ENCODE results near the gene KCNA10. TPM values are rescaled to one million over a fixed set of nuclear protein-coding genes. Genes with fewer than 3 reads are reported as not detected.

KCNA10 gene
- total RNA-seq, 1 donor from 2014 or later: not detected

GRCh38 chr1:110495926-110496600, 22.9 kb downstream of the KCNA10 start:
- peak; percentile 47 for DNase-seq

- no peak for DNase-seq
These were observed 24.2 kb downstream of the KCNA10 start for GRCh38 chr1:110494522-110495406.

GRCh38 chr1:110494036-110494435, 24.9 kb downstream of the KCNA10 start:
- no peak for DNase-seq

- no peak for DNase-seq
These were observed 25.8 kb downstream of the KCNA10 start for GRCh38 chr1:110493059-110493699.

GRCh38 chr1:110492573-110492972, 26.4 kb downstream of the KCNA10 start:
- no peak for DNase-seq

GRCh38 chr1:110490791-110491451, 28.1 kb downstream of the KCNA10 start:
- DNase-seq: peak; percentile 52

- DNase-seq: no peak
These were observed 28.9 kb downstream of the KCNA10 start for GRCh38 chr1:110489973-110490542.

- DNase-seq: no peak
These were observed 29.6 kb downstream of the KCNA10 start for GRCh38 chr1:110489406-110489805.

GRCh38 chr1:110488867-110489266, 30.1 kb downstream of the KCNA10 start:
- DNase-seq: no peak

GRCh38 chr1:110488161-110488560, 30.8 kb downstream of the KCNA10 start:
- DNase-seq: no peak

- DNase-seq: no peak
These were observed 31.2 kb downstream of the KCNA10 start for GRCh38 chr1:110487726-110488125.

- no peak for DNase-seq
These were observed 33.2 kb downstream of the KCNA10 start for GRCh38 chr1:110485725-110486124.

- DNase-seq: no peak
These were observed 34.2 kb downstream of the KCNA10 start for GRCh38 chr1:110484801-110485200.

GRCh38 chr1:110483308-110483685, 35.7 kb downstream of the KCNA10 start:
- DNase-seq: peak; percentile 41

GRCh38 chr1:110482662-110483307, 36.2 kb downstream of the KCNA10 start:
- DNase-seq: no peak

- DNase-seq: no peak
These were observed 36.9 kb downstream of the KCNA10 start for GRCh38 chr1:110481968-110482623.

- DNase-seq: no peak
These were observed 38.4 kb downstream of the KCNA10 start for GRCh38 chr1:110480356-110481096.

- no peak for DNase-seq
These were observed 40.1 kb downstream of the KCNA10 start for GRCh38 chr1:110478886-110479285.

- no peak for DNase-seq
These were observed 40.9 kb downstream of the KCNA10 start for GRCh38 chr1:110477967-110478640.

GRCh38 chr1:110477445-110477957, 41.5 kb downstream of the KCNA10 start:
- no peak for DNase-seq

All from occipital lobe (tissue), 2 donors.